GM06990 (cell line): ENCODE results near the gene HNRNPH3.

Experiments
- DNase-seq: peaks from one replicate; pipeline ENCODE4 v3.0.0-alpha.2; 2011; ENCODE audit not compliant: insufficient read length; ENCODE audit errors: extremely low read depth
- H3K27me3 ChIP-seq: replicated peaks from 2 replicates; pipeline ENCODE4 v1.6.0; 2011; ENCODE audit warnings: low read length; ENCODE audit not compliant: control insufficient read depth, insufficient read depth
- H3K36me3 ChIP-seq: 2 replicates; pipeline ENCODE4 v1.5.1; 2011; ENCODE audit warnings: low read length; ENCODE audit not compliant: control insufficient read depth, insufficient read depth
- H3K4me3 ChIP-seq: replicated peaks from 2 replicates; pipeline ENCODE4 v1.5.1; 2011; ENCODE audit warnings: low read depth, mild to moderate bottlenecking, control low read depth, low read length
- TF ChIP-seq, protein P1 (sequence below): IDR thresholded peaks from 2 replicates; pipeline ENCODE4 v1.5.1; 2011; ENCODE audit warnings: low read length, control low read depth, mild to moderate bottlenecking, inconsistent platforms; ENCODE audit not compliant: insufficient read depth, poor library complexity, severe bottlenecking

Gene HNRNPH3

DNA sequence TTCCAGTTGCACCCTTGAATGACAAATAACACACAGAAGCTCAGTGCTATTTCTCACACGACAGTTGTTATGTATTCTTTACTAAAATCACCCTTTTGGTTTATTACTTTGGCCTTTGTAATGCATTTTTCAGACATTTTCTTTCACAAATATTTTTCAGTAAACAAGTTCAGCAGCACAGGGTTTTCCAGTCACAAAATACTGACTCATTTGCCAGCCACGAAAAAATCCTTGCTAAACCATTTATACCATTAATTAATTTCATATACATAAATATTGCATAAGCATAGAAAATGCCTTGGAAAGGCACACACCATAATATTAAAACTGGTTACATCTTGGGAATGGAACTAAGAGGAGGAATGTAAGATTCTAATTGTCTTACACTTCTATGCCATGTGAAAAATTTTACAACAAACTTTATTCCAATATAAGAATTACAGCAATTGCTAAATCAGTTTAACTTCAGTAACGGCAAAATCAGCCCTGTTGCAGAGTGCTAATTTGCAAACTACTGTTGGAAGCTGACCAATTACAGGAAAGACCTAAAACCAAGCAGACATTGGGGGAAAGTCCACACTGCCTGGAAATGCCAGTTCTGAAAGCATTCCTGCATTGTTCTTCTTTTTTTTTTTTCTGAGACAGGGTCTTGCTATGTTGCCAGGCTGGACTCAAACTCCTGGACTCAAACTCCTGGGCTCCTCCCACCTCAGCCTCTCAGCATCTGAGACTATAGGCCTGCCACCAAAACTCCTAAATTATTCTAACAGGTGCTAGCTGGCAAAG lies 32.4 kb downstream of the HNRNPH3 start:
- TF ChIP-seq, protein P1, sequence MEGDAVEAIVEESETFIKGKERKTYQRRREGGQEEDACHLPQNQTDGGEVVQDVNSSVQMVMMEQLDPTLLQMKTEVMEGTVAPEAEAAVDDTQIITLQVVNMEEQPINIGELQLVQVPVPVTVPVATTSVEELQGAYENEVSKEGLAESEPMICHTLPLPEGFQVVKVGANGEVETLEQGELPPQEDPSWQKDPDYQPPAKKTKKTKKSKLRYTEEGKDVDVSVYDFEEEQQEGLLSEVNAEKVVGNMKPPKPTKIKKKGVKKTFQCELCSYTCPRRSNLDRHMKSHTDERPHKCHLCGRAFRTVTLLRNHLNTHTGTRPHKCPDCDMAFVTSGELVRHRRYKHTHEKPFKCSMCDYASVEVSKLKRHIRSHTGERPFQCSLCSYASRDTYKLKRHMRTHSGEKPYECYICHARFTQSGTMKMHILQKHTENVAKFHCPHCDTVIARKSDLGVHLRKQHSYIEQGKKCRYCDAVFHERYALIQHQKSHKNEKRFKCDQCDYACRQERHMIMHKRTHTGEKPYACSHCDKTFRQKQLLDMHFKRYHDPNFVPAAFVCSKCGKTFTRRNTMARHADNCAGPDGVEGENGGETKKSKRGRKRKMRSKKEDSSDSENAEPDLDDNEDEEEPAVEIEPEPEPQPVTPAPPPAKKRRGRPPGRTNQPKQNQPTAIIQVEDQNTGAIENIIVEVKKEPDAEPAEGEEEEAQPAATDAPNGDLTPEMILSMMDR, result no peak
- no peaks in the 10 kb centered on the region for H3K27me3 ChIP-seq
- H3K4me3 ChIP-seq, result no peak overlapping the region
- H3K36me3 ChIP-seq, result no peaks in the 10 kb centered on the region; the same call in 1 of the 2 replicates
- DNase-seq, result no peak

DNA sequence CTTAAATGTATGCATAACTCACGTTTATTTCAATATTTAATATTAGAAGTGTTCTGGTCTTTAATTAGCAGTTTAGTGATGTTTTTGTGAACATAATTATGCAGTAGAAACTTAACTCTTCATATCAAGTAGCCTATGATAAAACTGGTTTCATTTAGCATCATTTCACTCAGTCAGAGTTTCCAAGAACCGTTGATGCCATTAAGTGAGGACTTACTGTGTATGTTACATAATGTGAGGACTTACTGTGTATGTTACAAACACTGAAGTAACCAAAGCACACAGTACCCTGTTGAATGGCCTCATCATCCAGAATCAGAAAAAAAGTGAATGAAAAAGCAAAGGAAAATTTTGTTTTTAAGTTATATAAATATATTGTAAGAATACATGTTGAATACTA lies 33.7 kb downstream of the HNRNPH3 start:
- TF ChIP-seq, protein P1, result no peak
- H3K36me3 ChIP-seq, result no peaks in the 10 kb centered on the region; the same call in 1 of the 2 replicates
- DNase-seq, result no peak
- no peak overlapping the region for H3K4me3 ChIP-seq
- H3K27me3 ChIP-seq, result no peaks in the 10 kb centered on the region

DNA sequence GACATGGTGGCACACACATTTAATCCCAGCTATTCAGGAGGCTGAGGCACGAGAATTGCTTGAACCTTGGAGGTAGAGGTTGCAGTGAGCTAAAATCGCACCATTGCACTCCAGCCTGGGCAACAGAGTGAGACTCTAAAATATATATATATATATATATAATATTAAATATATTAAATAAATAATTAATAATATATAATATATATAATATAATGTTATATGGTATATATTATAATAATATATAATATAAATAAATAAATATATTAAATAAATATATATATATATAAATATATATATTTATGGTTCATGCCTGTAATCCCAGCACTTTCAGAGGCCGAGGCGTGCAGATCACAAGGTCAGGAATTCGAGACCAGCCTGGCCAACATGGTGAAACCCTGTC lies 34.7 kb downstream of the HNRNPH3 start:
- no peak for DNase-seq
- Histone ChIP-seq H3K27me3 (no peaks in the 10 kb centered on the region), H3K36me3 (no peaks in the 10 kb centered on the region; the same call in 1 of the 2 replicates), H3K4me3 (no peak overlapping the region)
- TF ChIP-seq, protein P1, result no peak

DNA sequence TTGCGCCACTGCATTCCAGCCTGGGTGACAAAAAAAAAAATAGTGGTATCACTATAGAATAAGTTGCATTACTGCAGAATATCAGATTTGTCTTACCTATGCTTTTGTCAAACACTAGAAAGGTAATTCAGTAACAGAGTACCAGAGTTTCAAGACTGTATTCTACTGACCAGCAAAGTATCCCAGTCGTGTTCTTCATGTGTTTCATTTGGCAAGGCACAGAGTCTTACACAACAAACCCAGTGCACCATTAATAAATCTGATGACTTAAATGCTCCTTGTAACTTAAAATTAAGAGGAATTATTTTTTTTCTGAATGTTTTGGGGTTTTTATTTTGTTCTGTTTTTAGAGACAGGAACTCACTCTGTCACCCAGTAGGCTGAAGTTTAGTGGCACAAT lies 35.3 kb downstream of the HNRNPH3 start:
- no peak for DNase-seq
- H3K36me3 ChIP-seq, result peaks cover under 1% of the 10 kb centered on the region; the same call in 1 of the 2 replicates
- H3K27me3 ChIP-seq, result no peaks in the 10 kb centered on the region
- H3K4me3 ChIP-seq, result no peak overlapping the region
- TF ChIP-seq, protein P1, result no peak

DNA sequence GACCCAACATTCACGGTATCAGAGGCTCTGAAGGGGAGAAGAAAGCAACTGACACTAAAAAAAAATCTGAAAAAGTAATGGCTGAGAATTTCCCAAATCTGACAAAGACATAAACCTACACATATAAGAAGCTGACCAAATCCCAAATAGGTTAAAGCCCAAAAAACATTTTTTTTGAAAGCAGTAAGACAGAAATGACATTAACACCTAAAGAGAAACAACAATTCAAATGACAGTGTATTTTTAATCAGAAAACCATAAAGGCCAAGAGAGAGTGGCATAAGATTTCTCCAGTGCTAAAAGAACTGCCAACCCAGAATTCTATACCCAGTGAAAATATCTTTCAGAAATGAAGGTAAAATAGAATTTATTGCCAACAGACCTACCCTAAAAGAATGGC lies 39.7 kb downstream of the HNRNPH3 start:
- no peak overlapping the region for H3K4me3 ChIP-seq
- H3K27me3 ChIP-seq, result no peaks in the 10 kb centered on the region
- H3K36me3 ChIP-seq, result 0 out of 2 replicates have a peak, but pooled peaks cover 3% of the 10 kb centered on the region
- TF ChIP-seq, protein P1, result no peak
- DNase-seq, result no peak
